ENCODE results near the gene TMEM9.

DNA sequence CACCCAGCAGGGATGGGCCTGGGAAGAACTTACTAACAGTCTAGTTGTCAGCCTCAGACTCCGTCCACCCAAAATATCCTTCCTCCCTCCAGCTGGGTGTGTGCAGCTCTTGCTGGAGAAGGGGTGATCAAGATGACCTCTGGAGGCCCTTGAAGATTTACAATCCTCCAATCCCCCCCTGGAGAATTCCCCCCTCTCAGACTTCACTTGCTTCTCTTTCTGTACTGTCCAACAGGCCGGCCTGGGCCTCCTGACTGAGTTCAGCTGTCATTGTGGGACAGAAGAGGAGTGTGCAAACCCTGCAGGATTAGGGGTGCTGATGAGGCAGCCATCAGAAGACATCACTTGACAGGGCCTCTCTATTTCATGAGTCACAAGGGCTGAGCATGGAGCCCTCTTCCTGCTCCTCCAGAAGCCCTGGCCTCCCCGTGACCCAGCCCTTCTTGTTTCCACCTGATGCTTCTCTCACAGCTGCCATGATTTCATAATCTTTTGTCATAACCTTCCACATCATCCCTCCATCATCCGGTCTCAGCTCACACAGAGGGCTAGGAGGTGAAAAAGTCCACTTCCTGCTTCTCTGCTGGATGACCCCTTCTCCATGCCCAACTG lies 18.8 kb upstream of the TMEM9 start:
- no peak for TF ChIP-seq EZH2 (IDR thresholded peaks at IDR 0.05; ENCODE audit: borderline replicate concordance, low read depth, low read length, poor library complexity, severe bottlenecking)
- TF ChIP-seq, protein P1, sequence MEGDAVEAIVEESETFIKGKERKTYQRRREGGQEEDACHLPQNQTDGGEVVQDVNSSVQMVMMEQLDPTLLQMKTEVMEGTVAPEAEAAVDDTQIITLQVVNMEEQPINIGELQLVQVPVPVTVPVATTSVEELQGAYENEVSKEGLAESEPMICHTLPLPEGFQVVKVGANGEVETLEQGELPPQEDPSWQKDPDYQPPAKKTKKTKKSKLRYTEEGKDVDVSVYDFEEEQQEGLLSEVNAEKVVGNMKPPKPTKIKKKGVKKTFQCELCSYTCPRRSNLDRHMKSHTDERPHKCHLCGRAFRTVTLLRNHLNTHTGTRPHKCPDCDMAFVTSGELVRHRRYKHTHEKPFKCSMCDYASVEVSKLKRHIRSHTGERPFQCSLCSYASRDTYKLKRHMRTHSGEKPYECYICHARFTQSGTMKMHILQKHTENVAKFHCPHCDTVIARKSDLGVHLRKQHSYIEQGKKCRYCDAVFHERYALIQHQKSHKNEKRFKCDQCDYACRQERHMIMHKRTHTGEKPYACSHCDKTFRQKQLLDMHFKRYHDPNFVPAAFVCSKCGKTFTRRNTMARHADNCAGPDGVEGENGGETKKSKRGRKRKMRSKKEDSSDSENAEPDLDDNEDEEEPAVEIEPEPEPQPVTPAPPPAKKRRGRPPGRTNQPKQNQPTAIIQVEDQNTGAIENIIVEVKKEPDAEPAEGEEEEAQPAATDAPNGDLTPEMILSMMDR (conservative IDR thresholded peaks at IDR 0.05; ENCODE audit: low read depth, low read length), result no peak

Data from A673 (cell line).